Caco-2 (cell line): ENCODE data around the gene TRAM2. TPM values are rescaled to one million over a fixed set of nuclear protein-coding genes. Genes with fewer than 3 reads are reported as not detected.

Experiments used
- Bru-seq: library from RNA; stranded (reverse); fragments of 400-500 nt; gene quantifications from one replicate; lab custom pipeline; 2021; lab: Mats Ljungman, UMichigan
- BruChase-seq, 2 experiments: library from RNA; stranded (reverse); fragments of 400-500 nt; gene quantifications; one replicate each; lab custom pipeline; 2021; lab: Mats Ljungman, UMichigan
- BruUV-seq: library from RNA; stranded (reverse); fragments of 400-500 nt; replicated peaks from 2 replicates; lab custom pipeline; 2021; lab: Mats Ljungman, UMichigan
- CTCF ChIA-PET: fragments of 300-600 bp; sonication (Branson Sonifier 250); formaldehyde crosslinking; loops from one replicate; lab custom pipeline; 2022; ENCODE audit warnings: antibody characterized with exemption; lab: Charles Lee
- POLR2A ChIA-PET: fragments of 300-600 bp; sonication (Branson Sonifier 250); formaldehyde crosslinking; loops from one replicate; lab custom pipeline; 2022; ENCODE audit warnings: antibody characterized with exemption; lab: Charles Lee
- DNase-seq, 2 experiments: peaks; one replicate each; pipeline versions ENCODE4 v3.0.0 to v3.0.0-alpha.2; 2020 to 2022
- H3K27me3 ChIP-seq: replicated peaks from 2 replicates; pipeline ENCODE4 v1.6.0; 2011; ENCODE audit warnings: low read length; ENCODE audit not compliant: control insufficient read depth, insufficient read depth
- H3K36me3 ChIP-seq: 2 replicates; pipeline ENCODE4 v1.5.1; 2011; ENCODE audit warnings: low read length; ENCODE audit not compliant: control insufficient read depth, insufficient read depth
- H3K4me1 ChIP-seq: fragments of 250-450 bp; sonication (Bioruptor Pico); 2 replicates; pipeline ENCODE4 v1.5.1; 2020; ENCODE audit warnings: mild to moderate bottlenecking
- H3K4me3 ChIP-seq: 2 replicates; pipeline ENCODE4 v1.5.1; 2011; ENCODE audit warnings: low read depth, mild to moderate bottlenecking, control low read depth, low read length
- H3K9me3 ChIP-seq: fragments of 250-450 bp; sonication (Bioruptor Pico); 2 replicates; pipeline ENCODE4 v1.5.1; 2020; ENCODE audit warnings: mild to moderate bottlenecking, moderate library complexity
- H3K27ac Mint-ChIP-seq: one replicate; pipeline ENCODE4 v1.8.0; 2022; ENCODE audit warnings: mixed read lengths; ENCODE audit not compliant: unreplicated experiment
- H3K27me3 Mint-ChIP-seq: one replicate; pipeline ENCODE4 v1.8.0; 2022; ENCODE audit warnings: mixed read lengths; ENCODE audit not compliant: insufficient read depth, unreplicated experiment
- H3K36me3 Mint-ChIP-seq: one replicate; pipeline ENCODE4 v1.8.0; 2022; ENCODE audit warnings: mild to moderate bottlenecking, mixed read lengths; ENCODE audit not compliant: insufficient read depth, unreplicated experiment
- H3K4me1 Mint-ChIP-seq: one replicate; pipeline ENCODE4 v1.8.0; 2022; ENCODE audit warnings: low read depth, mixed read lengths; ENCODE audit not compliant: unreplicated experiment
- H3K4me3 Mint-ChIP-seq: one replicate; pipeline ENCODE4 v1.8.0; 2022; ENCODE audit warnings: mild to moderate bottlenecking, moderate library complexity, mixed read lengths; ENCODE audit not compliant: unreplicated experiment
- H3K9me3 Mint-ChIP-seq: one replicate; pipeline ENCODE4 v1.8.0; 2022; ENCODE audit warnings: mixed read lengths; ENCODE audit not compliant: unreplicated experiment
- intact Hi-C: fragments of 100-400 bp; cut with micrococcal nuclease; formaldehyde crosslinking; loops from one replicate; pipeline ENCODE4 v1.10.0; 2022; ENCODE audit not compliant: unreplicated experiment
- long read RNA-seq: library from polyadenylated mRNA; stranded (forward); transcript quantifications from one replicate; pipeline ENCODE4 v2.0.0, GENCODE V29; 2022
- total RNA-seq: library from RNA; stranded (reverse); gene quantifications from 2 replicates; pipeline ENCODE4 v1.2.3, GENCODE V29; 2022
- TF ChIP-seq, protein P1 (sequence below), 2 experiments: fragments of 200-600 bp in 1 of 2; IDR thresholded peaks; 1 replicate in 1 of 2; 2 replicates in 1 of 2; pipeline versions ENCODE4 v1.5.1 to v1.8.0; 2011 to 2022; ENCODE audit warnings: antibody characterized with exemption in 1 of 2, control low read depth in 1 of 2, inconsistent platforms in 1 of 2, low read depth in 1 of 2, low read length in 1 of 2, mild to moderate bottlenecking in 1 of 2, moderate library complexity in 1 of 2; ENCODE audit not compliant: insufficient read depth in 1 of 2, severe bottlenecking in 1 of 2, unreplicated experiment in 1 of 2

TRAM2 gene, protein sequence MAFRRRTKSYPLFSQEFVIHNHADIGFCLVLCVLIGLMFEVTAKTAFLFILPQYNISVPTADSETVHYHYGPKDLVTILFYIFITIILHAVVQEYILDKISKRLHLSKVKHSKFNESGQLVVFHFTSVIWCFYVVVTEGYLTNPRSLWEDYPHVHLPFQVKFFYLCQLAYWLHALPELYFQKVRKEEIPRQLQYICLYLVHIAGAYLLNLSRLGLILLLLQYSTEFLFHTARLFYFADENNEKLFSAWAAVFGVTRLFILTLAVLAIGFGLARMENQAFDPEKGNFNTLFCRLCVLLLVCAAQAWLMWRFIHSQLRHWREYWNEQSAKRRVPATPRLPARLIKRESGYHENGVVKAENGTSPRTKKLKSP
- total RNA-seq (63.8 and 71.6 TPM in 2 replicates), Bru-seq, nascent RNA (percentile 87 among the genes with signal in this experiment), BruChase-seq, experiment 1, labeled RNA remaining after a 2-hour chase (percentile 90 among the genes with signal in this experiment), BruChase-seq, experiment 2, labeled RNA remaining after a 6-hour chase (percentile 94 among the genes with signal in this experiment)
- long read RNA-seq, full-length matches to known transcripts: 23 of 71 reads
- long read RNA-seq, partial matches to known transcripts: 8 of 71 reads
- long read RNA-seq, other reads (novel, unspliced or antisense): 40 of 71 reads

DNA sequence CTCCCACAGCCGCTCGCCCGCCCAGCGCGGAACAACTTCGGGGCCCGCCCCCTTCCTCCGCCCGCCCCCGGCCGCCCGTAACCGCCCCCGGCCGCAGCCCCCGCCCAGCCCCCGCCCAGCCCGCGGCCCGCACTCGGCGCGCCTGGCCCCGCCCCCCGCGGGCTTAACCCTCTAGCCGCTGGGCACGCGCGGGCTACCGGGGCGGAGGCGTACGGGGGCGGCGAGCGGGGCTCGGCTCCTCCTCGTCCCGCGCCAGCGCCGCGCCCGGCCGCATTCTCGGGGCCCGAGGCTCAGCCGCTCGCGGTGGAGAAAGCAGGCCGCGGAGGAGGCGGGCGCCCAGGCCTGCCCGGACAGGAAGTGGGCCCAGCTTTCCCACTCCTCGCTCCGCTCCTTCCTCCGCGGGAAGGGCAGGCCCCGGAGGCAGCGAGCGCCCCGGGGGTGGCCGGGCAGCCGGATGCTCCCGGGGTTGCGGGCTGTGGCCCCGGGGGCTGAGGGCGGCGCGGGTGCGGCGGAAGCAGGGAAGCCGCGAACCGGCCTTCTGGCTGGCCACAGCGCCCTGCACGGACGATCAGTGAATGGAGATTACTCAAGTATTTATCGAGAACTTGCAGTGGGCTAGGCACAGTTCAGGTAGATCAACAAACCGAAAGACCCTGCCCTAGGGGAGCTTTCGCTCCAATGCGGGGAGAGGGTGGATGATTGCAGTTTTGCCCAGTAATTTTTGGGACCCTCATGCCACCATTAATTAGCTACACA, at the start of gene TRAM2:
Gene TRAM2, minus strand, starts transcription at position 39 of the 756 bp plus-strand sequence. CDS start 145 bp downstream, outside the sequence.
- peak within 1 kb of the TSS; percentile 81 for H3K27ac Mint-ChIP-seq
- POLR2A ChIA-PET: interaction anchor here (0.6 to 1.4 kb wide), 4 partner anchors 10 to 1274 kb away, joined by 3 to 9 read pairs (median 4); no protein-coding TSS in a partner anchor
- H3K4me1 Mint-ChIP-seq: peaks cover 48% of the 10 kb centered on the region
- TF ChIP-seq, protein P1, sequence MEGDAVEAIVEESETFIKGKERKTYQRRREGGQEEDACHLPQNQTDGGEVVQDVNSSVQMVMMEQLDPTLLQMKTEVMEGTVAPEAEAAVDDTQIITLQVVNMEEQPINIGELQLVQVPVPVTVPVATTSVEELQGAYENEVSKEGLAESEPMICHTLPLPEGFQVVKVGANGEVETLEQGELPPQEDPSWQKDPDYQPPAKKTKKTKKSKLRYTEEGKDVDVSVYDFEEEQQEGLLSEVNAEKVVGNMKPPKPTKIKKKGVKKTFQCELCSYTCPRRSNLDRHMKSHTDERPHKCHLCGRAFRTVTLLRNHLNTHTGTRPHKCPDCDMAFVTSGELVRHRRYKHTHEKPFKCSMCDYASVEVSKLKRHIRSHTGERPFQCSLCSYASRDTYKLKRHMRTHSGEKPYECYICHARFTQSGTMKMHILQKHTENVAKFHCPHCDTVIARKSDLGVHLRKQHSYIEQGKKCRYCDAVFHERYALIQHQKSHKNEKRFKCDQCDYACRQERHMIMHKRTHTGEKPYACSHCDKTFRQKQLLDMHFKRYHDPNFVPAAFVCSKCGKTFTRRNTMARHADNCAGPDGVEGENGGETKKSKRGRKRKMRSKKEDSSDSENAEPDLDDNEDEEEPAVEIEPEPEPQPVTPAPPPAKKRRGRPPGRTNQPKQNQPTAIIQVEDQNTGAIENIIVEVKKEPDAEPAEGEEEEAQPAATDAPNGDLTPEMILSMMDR (IDR thresholded peaks at IDR 0.05; ENCODE audit: insufficient read depth in 1 of 2, low read depth in 1 of 2, low read length in 1 of 2, severe bottlenecking in 1 of 2, unreplicated experiment in 1 of 2): no peak
- Histone ChIP-seq H3K4me3 (peak within 1 kb of the TSS; percentile 80), H3K9me3 (no peaks in the 10 kb centered on the region), H3K4me1 (peaks cover 60% of the 10 kb centered on the region), H3K36me3 (no peaks in the 10 kb centered on the region), H3K27me3 (no peaks in the 10 kb centered on the region)
- CTCF ChIA-PET: interaction anchor here (1.0 to 2.2 kb wide), 4 partner anchors 10 to 86 kb away, joined by 3 to 13 read pairs (median 4); no protein-coding TSS in a partner anchor
- no TSS peak for BruUV-seq
- peaks cover 15% of the 10 kb centered on the region for H3K36me3 Mint-ChIP-seq
- no peaks in the 10 kb centered on the region for H3K9me3 Mint-ChIP-seq
- H3K4me3 Mint-ChIP-seq: peak within 1 kb of the TSS; percentile 81
- DNase-seq: peak; percentile 87 to 93
- no peaks in the 10 kb centered on the region for H3K27me3 Mint-ChIP-seq
- intact Hi-C loops: loop anchor here (2.0 to 10.0 kb wide), 3 partner anchors 60 to 292 kb away; partner anchors contain the start of gene MCM3

DNA sequence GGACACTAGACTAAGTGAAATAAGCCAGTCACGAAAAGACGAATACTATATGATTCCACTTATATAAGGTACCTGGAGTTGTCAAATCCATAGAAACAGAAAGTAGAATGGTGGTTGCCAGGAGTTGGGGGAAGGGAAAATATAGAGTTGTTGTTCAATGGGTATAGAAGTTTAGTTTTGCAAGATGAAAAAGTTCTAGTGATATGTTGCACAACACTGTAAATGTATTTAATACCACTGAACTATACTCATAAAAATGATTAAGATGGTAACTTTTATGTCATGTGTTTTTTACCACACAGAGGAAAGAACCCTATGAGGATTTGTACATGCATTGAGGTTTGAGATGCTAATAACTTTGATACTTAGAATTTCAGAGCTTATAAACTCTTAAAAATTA, 46.0 kb upstream of the TRAM2 start:
- Mint-ChIP-seq H3K27ac (no peak overlapping the region), H3K4me1 (peaks cover 8% of the 10 kb centered on the region), H3K9me3 (no peaks in the 10 kb centered on the region), H3K36me3 (no peaks in the 10 kb centered on the region), H3K27me3 (no peaks in the 10 kb centered on the region), H3K4me3 (no peak overlapping the region)
- ChIA-PET CTCF (no interaction called here), POLR2A (no interaction called here)
- DNase-seq: no peak
- Histone ChIP-seq H3K27me3 (no peaks in the 10 kb centered on the region), H3K9me3 (no peaks in the 10 kb centered on the region), H3K36me3 (no peaks in the 10 kb centered on the region), H3K4me1 (peaks cover 5% of the 10 kb centered on the region; the same call in 1 of the 2 replicates), H3K4me3 (no peak overlapping the region)
- TF ChIP-seq, protein P1 (IDR thresholded peaks at IDR 0.05; ENCODE audit: insufficient read depth in 1 of 2, low read depth in 1 of 2, low read length in 1 of 2, severe bottlenecking in 1 of 2, unreplicated experiment in 1 of 2): no peak
- no TSS peak for BruUV-seq
- intact Hi-C loops: no loop called here

- H3K9me3 ChIP-seq: no peaks in the 10 kb centered on the region
- no peaks in the 10 kb centered on the region for H3K36me3 ChIP-seq
- intact Hi-C loops: no loop called here
- POLR2A ChIA-PET: no interaction called here
- no TSS peak for BruUV-seq
- H3K27me3 ChIP-seq: no peaks in the 10 kb centered on the region
- TF ChIP-seq, protein P1 (IDR thresholded peaks at IDR 0.05; ENCODE audit: insufficient read depth in 1 of 2, low read depth in 1 of 2, low read length in 1 of 2, severe bottlenecking in 1 of 2, unreplicated experiment in 1 of 2): no peak
- CTCF ChIA-PET: no interaction called here
- H3K4me3 ChIP-seq: no peak overlapping the region
- H3K9me3 Mint-ChIP-seq: no peaks in the 10 kb centered on the region
- DNase-seq: no peak
- peaks cover 5% of the 10 kb centered on the region; the same call in 1 of the 2 replicates for H3K4me1 ChIP-seq
- peaks cover 8% of the 10 kb centered on the region for H3K4me1 Mint-ChIP-seq
- H3K27ac Mint-ChIP-seq: no peak overlapping the region
- H3K36me3 Mint-ChIP-seq: no peaks in the 10 kb centered on the region
- no peaks in the 10 kb centered on the region for H3K27me3 Mint-ChIP-seq
- no peak overlapping the region for H3K4me3 Mint-ChIP-seq
These were observed 44.8 kb upstream of the TRAM2 start for GRCh38 chr6:52621631-52622030.
